ENCODE measurements around the gene HHAT. TPM values are rescaled to one million over a fixed set of nuclear protein-coding genes. Genes with fewer than 3 reads are reported as not detected.

Gene HHAT
- polyA plus RNA-seq, 1 donor from 2014 or later = 5.3 TPM

DNA sequence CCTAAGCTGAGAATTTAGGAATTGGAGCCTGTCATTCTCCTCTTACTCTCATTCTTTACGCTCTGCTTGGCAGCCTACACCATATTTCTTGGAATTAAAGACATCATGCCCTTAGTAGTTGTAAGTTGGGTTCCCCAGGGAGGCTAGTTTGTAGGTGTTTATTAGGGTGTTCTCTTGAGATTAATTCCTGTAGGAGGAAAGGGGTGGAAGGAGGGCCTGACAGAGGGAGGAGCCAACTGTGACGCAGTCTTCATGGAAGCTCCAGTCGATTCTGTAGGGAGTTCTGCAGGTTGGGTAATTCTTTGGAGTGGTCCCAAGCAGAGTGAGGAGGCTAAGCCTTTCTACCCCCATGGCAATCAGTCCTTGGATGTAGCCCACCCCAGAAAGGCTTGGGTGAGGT lies 111.4 kb downstream of the HHAT start:
- Histone ChIP-seq H3K9me2 (ENCODE audit: insufficient read depth, low read length) (no peaks in the 10 kb centered on the region), H3K79me2 (replicated peaks; ENCODE audit: insufficient read depth, low read length) (no peaks in the 10 kb centered on the region), H3K9ac (ENCODE audit: low read length) (no peak overlapping the region), H3K27me3 (ENCODE audit: insufficient read depth, low read depth, low read length) (no peaks in the 10 kb centered on the region), H3K4me2 (ENCODE audit: low read length) (no peak overlapping the region), H4K20me1 (ENCODE audit: insufficient read depth) (no peaks in the 10 kb centered on the region), H2AFZ (ENCODE audit: low read depth, low read length) (no peak overlapping the region), H3F3A (ENCODE audit: insufficient read depth, low read length, poor library complexity, severe bottlenecking) (no peaks in the 10 kb centered on the region), H3K36me3 (ENCODE audit: insufficient read depth, low read length) (no peaks in the 10 kb centered on the region), H3K4me3 (ENCODE audit: low read length) (no peak overlapping the region), H3K9me3 (ENCODE audit: low read length) (no peaks in the 10 kb centered on the region), H3K27ac (ENCODE audit: low read length) (no peak overlapping the region)
- TF ChIP-seq MXI1 (conservative IDR thresholded peaks at IDR 0.05; ENCODE audit: poor library complexity, severe bottlenecking) (no peak), TAF1 (IDR thresholded peaks at IDR 0.05; ENCODE audit: low read depth) (no peak), EZH2 (IDR thresholded peaks at IDR 0.05; ENCODE audit: borderline replicate concordance, insufficient read depth, low read length, poor library complexity, severe bottlenecking) (no peak), SMC3 (conservative IDR thresholded peaks at IDR 0.05; ENCODE audit: poor library complexity) (no peak), EP300 (conservative IDR thresholded peaks at IDR 0.05; ENCODE audit: poor library complexity, severe bottlenecking) (no peak), POLR2AphosphoS5 (IDR thresholded peaks at IDR 0.05) (no peak), RAD21 (conservative IDR thresholded peaks at IDR 0.05) (no peak)
- TF ChIP-seq, protein P1, sequence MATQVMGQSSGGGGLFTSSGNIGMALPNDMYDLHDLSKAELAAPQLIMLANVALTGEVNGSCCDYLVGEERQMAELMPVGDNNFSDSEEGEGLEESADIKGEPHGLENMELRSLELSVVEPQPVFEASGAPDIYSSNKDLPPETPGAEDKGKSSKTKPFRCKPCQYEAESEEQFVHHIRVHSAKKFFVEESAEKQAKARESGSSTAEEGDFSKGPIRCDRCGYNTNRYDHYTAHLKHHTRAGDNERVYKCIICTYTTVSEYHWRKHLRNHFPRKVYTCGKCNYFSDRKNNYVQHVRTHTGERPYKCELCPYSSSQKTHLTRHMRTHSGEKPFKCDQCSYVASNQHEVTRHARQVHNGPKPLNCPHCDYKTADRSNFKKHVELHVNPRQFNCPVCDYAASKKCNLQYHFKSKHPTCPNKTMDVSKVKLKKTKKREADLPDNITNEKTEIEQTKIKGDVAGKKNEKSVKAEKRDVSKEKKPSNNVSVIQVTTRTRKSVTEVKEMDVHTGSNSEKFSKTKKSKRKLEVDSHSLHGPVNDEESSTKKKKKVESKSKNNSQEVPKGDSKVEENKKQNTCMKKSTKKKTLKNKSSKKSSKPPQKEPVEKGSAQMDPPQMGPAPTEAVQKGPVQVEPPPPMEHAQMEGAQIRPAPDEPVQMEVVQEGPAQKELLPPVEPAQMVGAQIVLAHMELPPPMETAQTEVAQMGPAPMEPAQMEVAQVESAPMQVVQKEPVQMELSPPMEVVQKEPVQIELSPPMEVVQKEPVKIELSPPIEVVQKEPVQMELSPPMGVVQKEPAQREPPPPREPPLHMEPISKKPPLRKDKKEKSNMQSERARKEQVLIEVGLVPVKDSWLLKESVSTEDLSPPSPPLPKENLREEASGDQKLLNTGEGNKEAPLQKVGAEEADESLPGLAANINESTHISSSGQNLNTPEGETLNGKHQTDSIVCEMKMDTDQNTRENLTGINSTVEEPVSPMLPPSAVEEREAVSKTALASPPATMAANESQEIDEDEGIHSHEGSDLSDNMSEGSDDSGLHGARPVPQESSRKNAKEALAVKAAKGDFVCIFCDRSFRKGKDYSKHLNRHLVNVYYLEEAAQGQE (IDR thresholded peaks at IDR 0.05; ENCODE audit: borderline replicate concordance) = no peak
- TF ChIP-seq, protein P2, sequence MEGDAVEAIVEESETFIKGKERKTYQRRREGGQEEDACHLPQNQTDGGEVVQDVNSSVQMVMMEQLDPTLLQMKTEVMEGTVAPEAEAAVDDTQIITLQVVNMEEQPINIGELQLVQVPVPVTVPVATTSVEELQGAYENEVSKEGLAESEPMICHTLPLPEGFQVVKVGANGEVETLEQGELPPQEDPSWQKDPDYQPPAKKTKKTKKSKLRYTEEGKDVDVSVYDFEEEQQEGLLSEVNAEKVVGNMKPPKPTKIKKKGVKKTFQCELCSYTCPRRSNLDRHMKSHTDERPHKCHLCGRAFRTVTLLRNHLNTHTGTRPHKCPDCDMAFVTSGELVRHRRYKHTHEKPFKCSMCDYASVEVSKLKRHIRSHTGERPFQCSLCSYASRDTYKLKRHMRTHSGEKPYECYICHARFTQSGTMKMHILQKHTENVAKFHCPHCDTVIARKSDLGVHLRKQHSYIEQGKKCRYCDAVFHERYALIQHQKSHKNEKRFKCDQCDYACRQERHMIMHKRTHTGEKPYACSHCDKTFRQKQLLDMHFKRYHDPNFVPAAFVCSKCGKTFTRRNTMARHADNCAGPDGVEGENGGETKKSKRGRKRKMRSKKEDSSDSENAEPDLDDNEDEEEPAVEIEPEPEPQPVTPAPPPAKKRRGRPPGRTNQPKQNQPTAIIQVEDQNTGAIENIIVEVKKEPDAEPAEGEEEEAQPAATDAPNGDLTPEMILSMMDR (IDR thresholded peaks at IDR 0.05; ENCODE audit: poor library complexity, severe bottlenecking) = no peak

DNA sequence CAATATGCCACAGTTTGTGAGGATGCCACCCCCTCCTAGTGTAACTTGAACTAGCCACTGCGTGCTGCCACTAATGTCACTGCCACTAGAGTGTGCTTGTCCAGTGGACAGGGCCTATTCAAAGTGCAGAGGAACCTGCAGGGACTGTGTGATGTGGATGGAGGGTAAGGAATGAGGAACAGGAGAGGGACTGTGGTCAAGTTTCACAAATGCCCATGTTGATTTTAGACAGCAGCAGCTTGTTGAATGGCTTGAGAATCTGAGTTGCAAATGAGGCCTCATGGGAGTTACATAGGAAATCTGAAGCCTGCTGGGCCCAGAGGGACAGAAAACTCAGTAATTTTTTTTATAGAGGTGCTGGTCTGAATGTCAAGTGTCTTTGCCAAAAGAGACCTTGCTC lies 112.3 kb downstream of the HHAT start:
- Histone ChIP-seq H2AFZ (ENCODE audit: low read depth, low read length) (no peak overlapping the region), H4K20me1 (ENCODE audit: insufficient read depth) (no peaks in the 10 kb centered on the region), H3K36me3 (ENCODE audit: insufficient read depth, low read length) (no peaks in the 10 kb centered on the region), H3K27me3 (ENCODE audit: insufficient read depth, low read depth, low read length) (no peaks in the 10 kb centered on the region), H3K27ac (ENCODE audit: low read length) (no peak overlapping the region), H3K9ac (ENCODE audit: low read length) (no peak overlapping the region), H3K9me3 (ENCODE audit: low read length) (no peaks in the 10 kb centered on the region), H3K9me2 (ENCODE audit: insufficient read depth, low read length) (no peaks in the 10 kb centered on the region), H3F3A (ENCODE audit: insufficient read depth, low read length, poor library complexity, severe bottlenecking) (no peaks in the 10 kb centered on the region), H3K79me2 (replicated peaks; ENCODE audit: insufficient read depth, low read length) (no peaks in the 10 kb centered on the region), H3K4me2 (ENCODE audit: low read length) (no peak overlapping the region), H3K4me3 (ENCODE audit: low read length) (no peak overlapping the region)
- TF ChIP-seq TAF1 (IDR thresholded peaks at IDR 0.05; ENCODE audit: low read depth) (no peak), SMC3 (conservative IDR thresholded peaks at IDR 0.05; ENCODE audit: poor library complexity) (no peak), EZH2 (IDR thresholded peaks at IDR 0.05; ENCODE audit: borderline replicate concordance, insufficient read depth, low read length, poor library complexity, severe bottlenecking) (no peak), EP300 (conservative IDR thresholded peaks at IDR 0.05; ENCODE audit: poor library complexity, severe bottlenecking) (no peak), POLR2AphosphoS5 (IDR thresholded peaks at IDR 0.05) (no peak), RAD21 (conservative IDR thresholded peaks at IDR 0.05) (no peak), MXI1 (conservative IDR thresholded peaks at IDR 0.05; ENCODE audit: poor library complexity, severe bottlenecking) (no peak)
- TF ChIP-seq, protein P2 (IDR thresholded peaks at IDR 0.05; ENCODE audit: poor library complexity, severe bottlenecking) = no peak
- TF ChIP-seq, protein P1 (IDR thresholded peaks at IDR 0.05; ENCODE audit: borderline replicate concordance) = no peak
